PFSK-1 (cell line): Measurements from ENCODE around the gene CNOT4.

Experiments
- FOXP2 ChIP-seq: optimal IDR thresholded peaks from 2 replicates; pipeline ENCODE3; 2011; ENCODE audit warnings: borderline replicate concordance, control low read depth, inconsistent platforms; ENCODE audit not compliant: insufficient read depth; ENCODE audit errors: extremely low read length, extremely low read depth
- POLR2AphosphoS5 ChIP-seq: IDR thresholded peaks from 2 replicates; pipeline ENCODE4 v1.6.1; 2012; ENCODE audit warnings: low read depth, mild to moderate bottlenecking, control low read depth, low read length, moderate library complexity
- SIN3A ChIP-seq: IDR thresholded peaks from 2 replicates; pipeline ENCODE4 v1.6.1; 2012; ENCODE audit warnings: mild to moderate bottlenecking, low read length, moderate library complexity, borderline replicate concordance; ENCODE audit not compliant: insufficient read depth
- TAF1 ChIP-seq: IDR thresholded peaks from 2 replicates; pipeline ENCODE4 v1.6.1; 2012; ENCODE audit warnings: low read length, control low read depth, borderline replicate concordance; ENCODE audit not compliant: insufficient read depth
- TF ChIP-seq, protein P1 (sequence below), 2 experiments: IDR thresholded peaks; 2 replicates each; pipeline versions ENCODE4 v1.6.1 to v1.8.0; 2011 to 2012; ENCODE audit warnings: low read depth in 2 of 2, low read length in 2 of 2, control low read depth in 1 of 2, inconsistent platforms in 1 of 2, mild to moderate bottlenecking in 1 of 2, moderate library complexity in 1 of 2; ENCODE audit not compliant: insufficient read depth in 1 of 2

Gene CNOT4

DNA sequence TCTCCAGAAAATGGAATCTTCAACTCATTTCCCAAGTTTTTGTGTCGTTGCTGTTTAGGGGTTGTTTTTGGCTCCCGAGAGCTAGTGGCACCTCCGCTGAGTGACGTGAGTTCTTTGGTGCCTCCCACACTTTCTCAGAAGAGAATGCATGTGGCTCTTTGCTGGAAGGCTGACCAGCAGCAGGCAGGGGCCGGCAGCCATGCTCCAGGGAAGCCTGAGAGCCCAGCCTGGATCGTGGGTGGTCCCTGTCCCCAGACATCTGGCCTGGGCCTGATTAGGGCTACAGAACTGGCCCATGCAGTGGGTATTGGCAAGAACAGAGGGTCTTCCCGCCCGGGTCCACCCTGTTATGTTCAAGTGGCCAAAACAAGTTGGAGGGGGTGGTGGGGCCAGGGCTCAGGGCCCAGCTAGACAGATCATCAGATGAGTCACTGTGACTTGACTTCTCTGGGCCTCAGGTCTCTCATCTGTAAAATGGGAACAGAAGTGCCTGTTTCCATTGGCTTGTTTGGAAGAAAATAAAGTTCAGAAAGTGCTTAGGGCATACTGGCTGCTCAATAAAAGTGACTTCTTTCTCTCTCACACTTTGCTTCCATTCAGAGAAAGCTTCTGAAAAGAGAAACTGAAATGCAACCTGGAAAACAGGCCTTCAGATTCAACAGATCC, 193.1 kb downstream of the CNOT4 start:
- no peak for TF ChIP-seq POLR2AphosphoS5
- TF ChIP-seq, protein P1, sequence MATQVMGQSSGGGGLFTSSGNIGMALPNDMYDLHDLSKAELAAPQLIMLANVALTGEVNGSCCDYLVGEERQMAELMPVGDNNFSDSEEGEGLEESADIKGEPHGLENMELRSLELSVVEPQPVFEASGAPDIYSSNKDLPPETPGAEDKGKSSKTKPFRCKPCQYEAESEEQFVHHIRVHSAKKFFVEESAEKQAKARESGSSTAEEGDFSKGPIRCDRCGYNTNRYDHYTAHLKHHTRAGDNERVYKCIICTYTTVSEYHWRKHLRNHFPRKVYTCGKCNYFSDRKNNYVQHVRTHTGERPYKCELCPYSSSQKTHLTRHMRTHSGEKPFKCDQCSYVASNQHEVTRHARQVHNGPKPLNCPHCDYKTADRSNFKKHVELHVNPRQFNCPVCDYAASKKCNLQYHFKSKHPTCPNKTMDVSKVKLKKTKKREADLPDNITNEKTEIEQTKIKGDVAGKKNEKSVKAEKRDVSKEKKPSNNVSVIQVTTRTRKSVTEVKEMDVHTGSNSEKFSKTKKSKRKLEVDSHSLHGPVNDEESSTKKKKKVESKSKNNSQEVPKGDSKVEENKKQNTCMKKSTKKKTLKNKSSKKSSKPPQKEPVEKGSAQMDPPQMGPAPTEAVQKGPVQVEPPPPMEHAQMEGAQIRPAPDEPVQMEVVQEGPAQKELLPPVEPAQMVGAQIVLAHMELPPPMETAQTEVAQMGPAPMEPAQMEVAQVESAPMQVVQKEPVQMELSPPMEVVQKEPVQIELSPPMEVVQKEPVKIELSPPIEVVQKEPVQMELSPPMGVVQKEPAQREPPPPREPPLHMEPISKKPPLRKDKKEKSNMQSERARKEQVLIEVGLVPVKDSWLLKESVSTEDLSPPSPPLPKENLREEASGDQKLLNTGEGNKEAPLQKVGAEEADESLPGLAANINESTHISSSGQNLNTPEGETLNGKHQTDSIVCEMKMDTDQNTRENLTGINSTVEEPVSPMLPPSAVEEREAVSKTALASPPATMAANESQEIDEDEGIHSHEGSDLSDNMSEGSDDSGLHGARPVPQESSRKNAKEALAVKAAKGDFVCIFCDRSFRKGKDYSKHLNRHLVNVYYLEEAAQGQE (IDR thresholded peaks at IDR 0.05; ENCODE audit: insufficient read depth in 1 of 2, low read depth in 2 of 2, low read length in 2 of 2), result no peak
- no peak for TF ChIP-seq SIN3A
- TF ChIP-seq FOXP2, result no peak
- no peak for TF ChIP-seq TAF1

DNA sequence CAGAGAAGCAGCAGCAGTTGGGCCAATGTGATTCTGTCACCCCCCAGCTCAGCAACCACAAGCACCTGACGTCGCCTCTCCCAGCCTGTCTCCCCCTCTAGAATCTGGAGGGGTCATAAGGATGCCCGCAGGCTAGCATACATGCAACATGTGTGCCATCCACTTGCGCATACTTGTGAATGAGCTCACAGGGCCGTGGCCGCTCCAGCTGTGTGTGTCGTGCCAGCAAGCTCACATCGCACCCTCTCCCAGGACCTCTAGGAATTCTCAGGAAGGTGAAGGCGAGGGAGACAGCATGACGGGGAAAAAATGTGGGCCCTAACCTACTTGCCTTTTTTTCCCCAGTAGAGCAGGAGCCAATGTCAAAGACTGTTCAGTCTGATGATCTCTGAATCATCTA, 195.9 kb downstream of the CNOT4 start:
- TF ChIP-seq FOXP2 (no peak), SIN3A (no peak), POLR2AphosphoS5 (no peak), TAF1 (no peak)
- TF ChIP-seq, protein P1 (IDR thresholded peaks at IDR 0.05; ENCODE audit: insufficient read depth in 1 of 2, low read depth in 2 of 2, low read length in 2 of 2), result no peak
